GM18861 (cell line): Measurements from ENCODE around the gene PRSS27.
A peak's percentile ranks its signal among the peaks of the same experiment; 100 is the strongest.
"Not testable (repeated sequence)": the region's sequence is repeated elsewhere in the genome, so short reads cannot be mapped to it uniquely, and the experiment has no call there.

ENCODE experiments used
- ATAC-seq: cut with Tn5 transposase; IDR thresholded peaks from one replicate; pipeline ENCODE4 v1.9.1; 2021; ENCODE audit not compliant: unreplicated experiment

The PRSS27 gene

DNA sequence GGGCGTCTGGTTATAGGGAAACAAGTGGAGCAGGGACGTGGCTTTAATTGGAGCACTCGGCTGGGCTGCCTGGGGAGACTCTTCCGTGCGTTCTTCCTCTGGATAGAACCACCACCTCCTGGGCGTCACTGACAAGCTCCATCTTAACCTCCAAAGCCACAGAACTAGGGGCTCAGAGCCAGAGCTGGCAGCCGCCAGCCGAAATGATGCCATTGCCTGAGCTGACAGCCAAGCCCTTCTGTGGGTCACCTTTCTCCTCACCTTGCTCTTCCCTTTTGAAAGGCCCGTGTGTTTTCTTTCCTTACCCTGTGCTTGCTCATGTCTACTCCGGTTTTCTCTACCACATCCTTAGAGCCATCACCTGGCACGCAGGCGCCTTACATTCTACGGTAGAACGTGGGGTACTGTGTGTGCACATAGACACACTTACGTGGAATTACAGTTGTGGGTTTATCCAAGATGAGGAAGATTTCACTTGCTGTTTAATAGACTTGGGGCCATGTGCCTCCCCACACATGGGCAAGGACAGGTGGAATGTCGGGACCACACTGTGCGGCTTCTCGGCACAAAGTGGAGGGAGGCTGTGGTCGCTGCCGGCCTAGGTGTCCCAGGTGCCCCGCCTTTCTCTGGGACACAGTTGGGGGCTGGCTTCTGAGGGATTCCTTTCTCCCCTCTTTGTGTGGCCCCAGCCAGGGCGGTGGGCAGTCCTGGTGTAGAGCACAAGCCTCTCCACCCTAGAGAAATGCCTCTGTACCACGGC lies 41.6 kb downstream of the PRSS27 start:
- ATAC-seq = not testable (repeated sequence)

- ATAC-seq = not testable (repeated sequence)
These were observed 43.1 kb downstream of the PRSS27 start for GRCh38 chr16:2676937-2677336.

GRCh38 chr16:2675714-2676113 lies 44.3 kb downstream of the PRSS27 start:
- ATAC-seq = no peak

GRCh38 chr16:2675021-2675420 lies 45.0 kb downstream of the PRSS27 start:
- ATAC-seq = no peak

DNA sequence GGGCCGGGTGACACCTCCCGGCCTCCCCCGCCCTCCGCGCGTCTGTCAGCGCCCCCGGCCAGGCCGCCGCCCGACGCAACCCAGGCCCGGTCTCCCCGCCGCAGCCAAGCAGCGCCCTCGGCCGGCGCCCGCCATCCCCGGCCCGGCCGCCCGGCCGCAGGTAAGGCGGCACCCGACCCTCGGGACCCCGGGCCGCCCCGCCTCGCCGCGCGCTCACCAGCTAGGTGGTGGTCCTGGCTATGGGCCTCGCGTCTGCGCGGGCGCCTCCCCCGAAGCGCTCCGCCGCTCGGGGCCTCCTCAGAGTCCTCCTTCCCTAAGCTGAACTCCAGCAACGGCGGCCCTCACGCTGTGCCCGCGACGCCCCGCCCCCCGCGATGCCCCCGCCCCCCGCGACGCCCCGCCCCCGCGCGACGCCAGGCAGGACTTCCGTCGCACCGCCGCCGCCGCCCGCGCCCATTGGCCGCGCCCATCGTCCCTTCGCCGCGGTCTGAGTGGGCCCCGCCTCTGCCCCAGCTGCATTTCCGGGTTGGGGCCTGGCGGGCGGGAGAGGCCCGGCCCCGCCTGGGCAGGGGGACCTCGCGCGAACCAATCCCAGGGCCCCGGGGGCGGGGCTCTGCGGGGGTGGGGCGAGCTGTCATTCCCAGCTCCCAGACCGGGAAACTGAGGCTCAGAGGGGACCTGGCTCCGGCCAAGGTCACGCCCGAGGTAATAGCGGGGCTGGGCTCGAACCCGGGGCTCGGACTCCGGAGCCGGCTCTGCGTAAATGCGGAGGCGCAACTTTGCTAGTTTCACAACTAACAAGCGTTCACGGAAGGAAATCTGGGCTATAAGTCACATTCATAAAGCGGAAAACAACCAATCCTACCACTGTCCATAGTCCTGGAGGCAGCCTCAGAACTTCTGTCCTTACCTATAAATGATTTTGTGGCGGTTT lies 46.7 kb downstream of the PRSS27 start:
- ATAC-seq = peak; percentile 68

DNA sequence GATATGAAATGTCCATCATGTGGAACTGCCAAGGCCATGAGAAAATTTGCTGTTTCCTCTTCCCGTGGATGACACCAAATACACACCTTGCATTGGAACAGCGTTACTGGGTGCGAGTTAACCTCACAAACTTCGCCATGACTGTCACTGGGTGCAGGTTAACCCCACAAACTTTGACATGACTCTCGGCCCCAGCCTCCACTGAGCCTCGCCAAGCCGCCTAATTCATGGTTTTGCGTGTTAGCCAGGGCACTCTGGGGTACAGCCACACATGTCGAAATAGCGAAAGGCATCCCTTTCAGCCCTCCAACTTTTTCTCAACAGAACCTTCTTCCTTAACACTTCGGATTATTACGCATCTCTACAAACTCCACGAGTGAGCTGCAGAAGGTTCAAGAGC lies 48.3 kb downstream of the PRSS27 start:
- no peak for ATAC-seq

- not testable (repeated sequence) for ATAC-seq
These were observed 48.8 kb downstream of the PRSS27 start for GRCh38 chr16:2671193-2671592.

DNA sequence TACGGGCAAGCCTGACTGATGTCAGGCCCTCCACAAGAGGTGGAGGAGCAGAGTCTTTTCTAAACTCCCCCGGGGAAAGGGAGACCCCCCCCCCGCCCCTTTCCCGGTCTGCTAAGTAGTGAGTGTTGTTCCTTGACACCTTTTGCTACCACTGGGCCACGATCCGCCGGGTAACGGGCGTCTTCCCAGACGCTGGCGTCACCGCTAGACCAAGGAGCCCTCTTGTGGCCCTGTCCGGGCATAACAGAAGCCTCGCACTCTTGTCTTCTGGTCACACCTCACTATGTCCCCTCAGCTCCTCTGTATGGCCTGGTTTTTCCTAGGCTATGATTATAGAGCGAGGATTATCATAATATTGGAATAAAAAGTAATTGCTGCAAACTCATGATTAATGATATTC lies 50.0 kb downstream of the PRSS27 start:
- ATAC-seq = not testable (repeated sequence)

GRCh38 chr16:2669587-2669986 lies 50.4 kb downstream of the PRSS27 start:
- ATAC-seq = not testable (repeated sequence)

GRCh38 chr16:2666671-2667070 lies 53.4 kb downstream of the PRSS27 start:
- not testable (repeated sequence) for ATAC-seq

- ATAC-seq = no peak
These were observed 55.4 kb downstream of the PRSS27 start for GRCh38 chr16:2664574-2664982.

GRCh38 chr16:2663553-2664546 lies 56.2 kb downstream of the PRSS27 start:
- no peak for ATAC-seq
